Measurements from ENCODE around the gene BEST3.
A peak's percentile ranks its signal among the peaks of the same experiment; 100 is the strongest.

- TF ChIP-seq CTCF (IDR thresholded peaks at IDR 0.05) (peak; percentile 36 to 85 (median 56)), POLR2A (IDR thresholded peaks at IDR 0.05) (no peak)
Observed at GRCh38 chr12:69639400-69640016, 59.6 kb downstream of the BEST3 start.
